ENCODE measurements around the gene CAMK2D.
"Not testable (repeated sequence)": the region's sequence is repeated elsewhere in the genome, so short reads cannot be mapped to it uniquely, and the experiment has no call there.

The CAMK2D gene

DNA sequence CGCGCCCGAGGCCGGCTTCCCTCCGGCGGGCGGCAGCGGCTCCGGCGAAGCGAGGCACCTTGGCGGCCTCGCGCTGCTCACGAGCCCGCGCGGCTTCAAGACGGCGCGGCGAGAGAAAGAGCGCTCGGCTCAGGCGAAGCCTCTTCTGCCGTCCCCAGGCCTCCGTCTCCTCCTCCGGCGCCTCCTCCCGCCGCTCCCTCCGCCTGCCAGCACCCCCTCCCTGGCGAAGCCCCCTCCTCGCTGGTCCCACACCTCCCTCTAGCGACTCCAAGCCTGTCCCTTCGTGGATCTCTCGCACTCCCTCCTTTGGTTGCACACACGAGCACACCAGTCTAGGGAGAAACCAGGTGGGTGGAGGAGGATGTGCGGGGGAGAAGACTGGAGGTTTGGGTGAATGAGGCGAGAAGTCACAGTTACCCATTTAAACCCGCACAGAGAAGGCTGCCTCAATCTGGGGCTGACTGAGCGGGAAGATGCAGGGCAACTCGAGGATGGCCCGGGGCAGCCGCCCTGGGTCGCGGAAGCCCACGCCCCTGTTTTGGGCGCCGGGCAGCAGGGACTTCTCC, at the start of gene CAMK2D:
Gene CAMK2D (minus strand): TSS at position 119 of the 566 bp plus-strand sequence. CDS start 670 bp downstream, outside the sequence.
- peak; percentile 95 for DNase-seq

- DNase-seq: no peak
Measured at GRCh38 chr4:113810906-113811305, 49.4 kb upstream of the CAMK2D start.

GRCh38 chr4:113809311-113809710, 47.8 kb upstream of the CAMK2D start:
- no peak for DNase-seq

GRCh38 chr4:113806850-113807249, 45.3 kb upstream of the CAMK2D start:
- DNase-seq: no peak

DNA sequence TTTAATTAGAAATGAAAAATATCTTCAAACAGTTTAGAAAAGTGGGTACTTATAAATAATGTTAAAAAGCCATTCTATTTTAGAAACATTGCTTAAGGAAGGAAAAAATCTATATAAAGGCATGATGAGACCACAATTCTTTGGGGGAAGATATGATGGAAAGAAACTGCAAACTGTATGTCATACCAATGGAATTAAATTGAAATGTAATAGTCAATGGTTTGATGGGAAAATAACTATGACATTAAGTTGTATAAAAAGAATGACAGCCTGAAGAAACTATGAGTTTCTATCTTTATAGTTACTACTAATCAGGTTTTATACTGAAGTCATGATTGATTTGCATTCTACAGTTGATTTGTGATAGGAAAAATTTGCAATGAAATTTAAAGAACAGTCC, 40.3 kb upstream of the CAMK2D start:
- DNase-seq: no peak

DNA sequence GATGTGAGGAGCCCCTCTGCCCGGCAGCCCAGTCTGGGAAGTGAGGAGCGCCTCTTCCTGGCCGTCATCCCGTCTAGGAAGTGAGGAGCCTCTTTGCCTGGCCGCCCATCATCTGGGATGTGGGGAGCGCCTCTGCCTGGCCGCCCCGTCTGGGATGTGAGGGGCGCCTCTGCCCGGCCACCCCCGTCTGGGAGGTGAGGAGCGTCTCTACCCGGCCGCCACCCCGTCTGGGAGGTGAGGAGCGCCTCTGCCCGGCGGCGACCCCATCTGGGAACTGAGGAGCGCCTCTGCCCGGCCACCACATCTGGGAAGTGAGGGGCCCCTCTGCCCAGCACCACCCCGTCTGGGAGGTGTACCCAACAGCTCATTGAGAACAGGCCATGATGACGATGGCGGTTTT, 34.8 kb upstream of the CAMK2D start:
- not testable (repeated sequence) for DNase-seq

- no peak for DNase-seq
Measured at GRCh38 chr4:113790478-113790877, 28.9 kb upstream of the CAMK2D start.

DNA sequence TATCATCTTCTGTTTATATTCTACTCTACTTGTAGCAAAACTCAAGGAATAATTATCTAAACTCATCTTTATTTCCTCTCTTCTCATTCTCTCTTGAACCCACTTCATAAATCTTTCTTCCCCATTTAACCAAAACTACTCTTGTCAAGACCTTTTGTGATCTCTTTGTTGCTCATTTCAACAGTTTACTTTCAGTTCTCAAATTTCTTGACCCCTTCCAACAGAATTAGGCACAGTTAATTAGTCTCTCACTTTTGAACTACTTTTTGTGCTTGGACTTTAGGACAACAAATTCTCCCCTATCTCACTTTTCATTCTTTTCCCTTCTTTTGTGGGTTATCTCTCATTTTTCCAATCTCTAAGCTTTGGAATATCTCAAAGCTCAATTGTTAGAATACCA, 27.4 kb upstream of the CAMK2D start:
- DNase-seq: no peak

DNA sequence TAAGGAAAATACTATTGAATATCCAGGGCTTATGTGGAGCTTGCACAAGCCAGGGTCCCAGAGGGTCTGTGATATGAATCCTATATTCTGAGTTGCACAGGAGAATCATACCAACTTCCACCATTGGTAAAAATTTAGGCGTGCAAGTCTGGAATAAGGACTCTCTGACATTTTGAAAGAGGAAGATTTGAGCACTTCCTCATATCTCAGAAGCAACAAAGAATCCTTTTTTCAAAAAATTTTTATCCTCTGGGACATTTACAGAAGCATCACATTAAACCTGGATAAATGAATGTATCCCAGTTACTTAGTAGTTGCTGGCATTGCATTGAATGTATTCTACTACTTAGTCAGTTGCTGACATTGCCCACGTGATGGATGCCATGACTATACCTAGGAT, 24.2 kb upstream of the CAMK2D start:
- DNase-seq: no peak

DNA sequence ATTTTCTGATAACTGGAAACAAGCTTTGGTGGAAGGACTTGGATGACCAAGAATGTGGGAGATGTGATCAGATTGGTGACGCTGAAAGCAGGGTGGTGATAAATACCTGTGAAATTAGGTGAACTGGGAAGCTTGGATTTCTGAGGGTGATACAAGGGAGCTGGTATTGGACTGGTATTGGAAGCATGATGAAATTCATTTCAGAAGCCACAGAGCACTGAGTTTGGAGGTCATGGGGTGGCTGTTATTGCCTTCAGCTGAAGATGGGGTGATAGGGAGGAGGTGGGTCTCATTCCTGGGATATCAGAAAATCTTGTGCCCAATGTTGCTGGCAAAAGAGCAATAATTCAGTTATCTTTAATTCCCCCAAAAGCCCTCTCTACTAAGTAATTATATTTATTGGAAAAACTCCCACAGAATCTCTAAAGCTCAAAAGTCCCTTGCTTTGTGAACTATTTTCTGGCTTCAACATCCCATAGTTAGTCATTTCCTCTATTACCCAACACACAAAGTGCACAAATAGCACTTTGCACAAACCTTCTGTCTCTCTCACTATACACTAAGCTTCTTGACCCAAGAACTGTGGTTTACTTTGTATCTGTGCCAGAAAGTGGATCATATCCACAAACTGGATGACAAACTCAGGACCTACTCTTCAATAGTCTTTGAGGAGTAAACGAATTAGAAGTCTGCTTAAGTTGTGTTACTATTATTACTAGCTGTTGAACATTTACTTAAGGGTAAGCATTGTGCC, 23.1 kb upstream of the CAMK2D start:
- no peak for DNase-seq

DNA sequence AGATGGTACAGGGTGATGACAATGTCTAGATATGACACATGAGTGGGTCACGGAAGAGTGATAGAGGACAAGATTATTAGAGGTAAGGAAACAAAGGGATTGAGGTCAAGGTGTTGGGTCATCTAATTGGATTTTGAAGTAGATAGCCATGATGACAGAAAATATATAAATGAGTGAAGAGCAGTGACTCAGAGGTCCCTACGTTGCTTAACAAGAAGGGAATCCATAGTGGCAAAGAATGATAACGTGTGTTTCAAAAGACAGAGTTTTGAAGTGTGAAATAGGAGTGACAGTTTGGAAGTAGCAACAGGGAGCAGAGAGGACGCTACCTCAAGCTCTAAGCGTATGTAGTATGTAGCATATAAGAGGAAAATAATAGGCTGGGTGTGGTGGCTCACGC, 22.2 kb upstream of the CAMK2D start:
- no peak for DNase-seq

- no peak for DNase-seq
Measured at GRCh38 chr4:113783289-113783688, 21.8 kb upstream of the CAMK2D start.

DNA sequence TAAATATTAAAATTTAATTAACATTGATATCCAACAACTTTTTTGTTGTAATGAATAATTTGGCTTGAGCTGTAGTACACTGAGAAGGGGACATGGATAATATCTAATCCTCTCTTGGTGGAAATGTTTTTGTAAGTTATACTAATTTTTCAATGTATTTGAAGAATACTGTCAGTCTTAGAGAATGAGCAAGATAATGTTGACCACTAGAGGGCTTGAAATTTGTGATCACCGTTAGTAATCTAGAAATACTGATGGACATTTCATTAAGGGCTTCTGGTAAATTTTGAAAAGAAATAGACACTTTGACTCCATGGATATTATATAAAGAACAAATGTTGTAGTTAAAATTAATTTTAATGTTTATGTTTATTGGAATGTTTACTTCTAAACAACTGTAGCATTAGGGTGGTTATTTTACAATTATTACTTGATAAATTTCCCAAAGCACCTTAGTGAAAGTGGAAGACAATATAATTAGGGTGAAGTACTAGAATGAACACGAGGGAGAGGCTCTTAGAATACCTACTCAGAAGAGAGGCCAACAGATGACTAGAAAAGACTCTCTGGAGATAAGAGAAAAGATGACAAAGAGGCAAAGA, 20.0 kb upstream of the CAMK2D start:
- DNase-seq: no peak

DNA sequence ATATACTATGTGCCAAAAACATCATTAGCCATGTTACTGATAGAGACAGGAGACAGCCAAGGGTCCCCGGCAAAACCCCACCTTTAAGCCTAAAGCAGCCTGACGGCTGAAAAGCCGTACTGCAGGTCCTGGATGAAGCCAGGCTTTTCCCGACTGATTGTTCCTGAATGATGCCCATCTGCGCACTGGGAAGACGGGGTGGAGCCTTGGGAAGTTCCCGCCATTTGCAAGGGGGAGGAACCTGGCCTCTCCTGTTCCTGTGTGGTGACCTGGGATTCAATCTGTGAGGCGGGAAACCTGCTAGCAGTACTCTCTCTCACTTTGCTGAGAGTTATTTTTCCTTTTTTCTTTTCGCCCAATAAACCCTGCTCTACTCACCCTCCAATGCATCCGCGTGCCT, 15.1 kb upstream of the CAMK2D start:
- DNase-seq: no peak

GRCh38 chr4:113776016-113776415, 14.5 kb upstream of the CAMK2D start:
- no peak for DNase-seq

- DNase-seq: no peak
Measured at GRCh38 chr4:113773756-113774155, 12.2 kb upstream of the CAMK2D start.

- no peak for DNase-seq
Measured at GRCh38 chr4:113773014-113773413, 11.5 kb upstream of the CAMK2D start.

DNA sequence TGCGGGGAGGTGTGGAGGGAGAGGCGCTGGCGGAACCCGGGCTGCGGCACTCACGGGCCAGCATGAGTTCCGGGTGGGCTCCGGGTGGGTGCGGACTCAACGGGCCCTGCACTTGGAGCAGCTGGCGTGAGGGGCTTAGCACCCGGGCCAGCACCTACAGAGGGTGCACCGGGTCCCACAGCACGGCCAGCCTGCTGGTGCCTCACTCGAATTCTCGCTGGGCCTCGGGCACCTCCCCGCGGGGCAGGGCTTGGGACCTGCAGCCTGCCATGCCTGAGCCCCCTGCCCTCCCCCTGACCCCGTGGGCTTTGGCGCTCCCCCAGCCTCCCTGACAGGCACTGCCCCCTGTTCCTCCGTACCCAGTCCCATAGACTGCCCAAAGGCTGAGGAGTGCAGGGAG, 10.8 kb upstream of the CAMK2D start:
- DNase-seq: no peak

GRCh38 chr4:113769744-113770143, 8.2 kb upstream of the CAMK2D start:
- no peak for DNase-seq

GRCh38 chr4:113768952-113769351, 7.4 kb upstream of the CAMK2D start:
- DNase-seq: no peak

DNA sequence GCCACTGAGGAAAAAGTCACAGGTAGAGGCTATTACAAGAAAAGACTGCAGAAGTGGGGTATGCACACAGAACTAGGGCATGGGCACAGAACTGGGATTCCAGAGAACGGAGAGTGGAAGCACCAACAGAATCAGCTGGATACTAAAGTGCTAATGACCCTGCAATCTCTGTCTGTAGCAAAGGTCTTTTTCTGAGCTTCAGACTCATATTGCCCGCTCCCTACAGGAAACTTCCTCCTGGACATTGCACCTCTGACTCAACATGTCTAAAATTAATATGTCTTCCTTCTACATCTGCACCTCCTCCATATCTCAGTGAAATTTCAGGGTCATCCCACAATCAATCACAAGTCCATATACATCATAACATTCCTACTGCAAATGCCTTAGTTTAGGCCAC, 5.3 kb upstream of the CAMK2D start:
- DNase-seq: no peak

DNA sequence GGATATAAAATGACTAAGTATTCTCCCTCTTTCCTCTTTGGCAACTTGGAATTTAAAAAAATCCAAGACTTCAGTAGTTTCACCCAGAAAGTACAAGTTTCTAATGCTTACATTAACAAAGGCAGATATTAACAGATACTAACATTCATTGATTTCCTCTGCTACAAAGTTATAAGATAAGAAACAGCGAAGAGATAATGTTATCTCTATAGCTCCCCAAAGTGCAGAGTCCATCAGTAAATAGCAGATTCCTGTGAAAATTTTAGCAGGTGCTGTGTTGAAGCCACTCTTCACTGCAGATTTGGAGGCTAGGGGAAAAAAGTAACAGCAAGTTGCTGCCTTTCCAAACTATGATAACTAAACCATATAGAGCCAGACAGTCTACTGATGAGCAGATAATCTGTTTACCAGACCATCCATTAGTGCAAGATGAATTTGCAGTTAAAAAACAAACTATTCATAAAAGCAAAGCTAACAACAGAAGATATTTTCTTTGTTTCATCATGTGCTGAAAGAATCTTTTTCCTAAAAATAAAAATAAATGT, 3.3 kb upstream of the CAMK2D start:
- DNase-seq: no peak

- not testable (repeated sequence) for DNase-seq
Measured at GRCh38 chr4:113763923-113764322, 2.4 kb upstream of the CAMK2D start.

DNA sequence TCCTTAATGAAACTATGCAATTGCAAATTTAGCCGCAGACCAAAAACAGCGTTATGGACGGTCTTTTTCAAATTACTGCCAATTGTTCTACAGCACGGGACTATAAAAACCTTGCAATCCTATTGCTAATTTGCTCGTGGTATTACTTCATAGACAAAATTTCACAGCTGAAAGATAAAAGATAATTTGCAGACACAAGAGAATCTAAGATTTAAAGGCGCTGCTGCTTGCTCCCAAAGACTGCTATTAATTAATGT, 1.4 kb upstream of the CAMK2D start:
- no peak for DNase-seq
